Panc1 (cell line): Measurements from ENCODE around the gene USF1. TPM values are rescaled to one million over a fixed set of nuclear protein-coding genes. Genes with fewer than 3 reads are reported as not detected.

Experiments used
- ATAC-seq: fragments of 200-7000 bp; cut with Tn5 transposase; 2 replicates; pipeline ENCODE4 v1.9.1; 2020; ENCODE audit warnings: mild to moderate bottlenecking, moderate library complexity
- Bru-seq: library from RNA; stranded (reverse); fragments of 400-500 nt; gene quantifications from one replicate; lab custom pipeline; 2021; lab: Mats Ljungman, UMichigan
- BruChase-seq, 2 experiments: library from RNA; stranded (reverse); fragments of 400-500 nt; gene quantifications; one replicate each; lab custom pipeline; 2021; lab: Mats Ljungman, UMichigan
- BruUV-seq: library from RNA; stranded (reverse); fragments of 400-500 nt; replicated peaks from 2 replicates; lab custom pipeline; 2021; lab: Mats Ljungman, UMichigan
- CTCF ChIA-PET: fragments of 300-600 bp; sonication (Branson Sonifier 250); formaldehyde crosslinking; loops from one replicate; lab custom pipeline; 2022; ENCODE audit warnings: antibody characterized with exemption; lab: Charles Lee
- POLR2A ChIA-PET: fragments of 300-600 bp; sonication (Branson Sonifier 250); formaldehyde crosslinking; loops from one replicate; lab custom pipeline; 2022; ENCODE audit warnings: antibody characterized with exemption; lab: Charles Lee
- DNase-seq: peaks from one replicate; pipeline ENCODE4 v3.0.0-alpha.2; 2010; ENCODE audit warnings: low read depth, low spot score
- H3K27ac ChIP-seq: 2 replicates; pipeline ENCODE4 v1.5.1; 2011; ENCODE audit warnings: mild to moderate bottlenecking, low read length, inconsistent platforms
- H3K27me3 ChIP-seq: fragments of 200-500 bp; sonication (Bioruptor generic); 2 replicates; pipeline ENCODE4 v1.6.0; 2014; ENCODE audit warnings: low read length, inconsistent platforms; ENCODE audit not compliant: control insufficient read depth, insufficient read depth
- H3K36me3 ChIP-seq: fragments of 200-500 bp; sonication (Bioruptor generic); 2 replicates; pipeline ENCODE4 v1.5.1; 2014; ENCODE audit warnings: inconsistent platforms, mild to moderate bottlenecking, low read length, moderate library complexity; ENCODE audit not compliant: control insufficient read depth, insufficient read depth
- H3K4me1 ChIP-seq: 2 replicates; pipeline ENCODE4 v1.5.1; 2011; ENCODE audit warnings: inconsistent platforms, mild to moderate bottlenecking, low read length, moderate library complexity; ENCODE audit not compliant: control insufficient read depth, insufficient read depth
- H3K4me3 ChIP-seq, 2 experiments: 2 replicates each; pipeline ENCODE4 v1.5.1; 2011 to 2012; ENCODE audit warnings: low read depth in 2 of 2, low read length in 2 of 2, mild to moderate bottlenecking in 2 of 2, inconsistent platforms in 1 of 2, moderate library complexity in 1 of 2
- H3K9me3 ChIP-seq: fragments of 200-500 bp; sonication (Bioruptor generic); 2 replicates; pipeline ENCODE4 v1.5.1; 2014; ENCODE audit warnings: low read depth, mild to moderate bottlenecking, inconsistent platforms, low read length, moderate library complexity; ENCODE audit not compliant: control insufficient read depth, insufficient read depth
- POLR2AphosphoS5 ChIP-seq: IDR thresholded peaks from 2 replicates; pipeline ENCODE4 v1.6.1; 2012; ENCODE audit warnings: mild to moderate bottlenecking, low read depth, low read length, moderate library complexity
- SIN3A ChIP-seq: IDR thresholded peaks from 2 replicates; pipeline ENCODE4 v1.6.1; 2012; ENCODE audit warnings: low read depth, mild to moderate bottlenecking, low read length, moderate library complexity, borderline replicate concordance; ENCODE audit not compliant: insufficient read depth
- TCF7L2 ChIP-seq: IDR thresholded peaks from 2 replicates; pipeline ENCODE4 v1.6.1; 2011; ENCODE audit warnings: mild to moderate bottlenecking, low read depth, low read length, inconsistent platforms
- in situ Hi-C: cut with HindIII; loops from 2 replicates; pipeline ENCODE4 v1.10.0; 2016; ENCODE audit warnings: low sequenced_read_pairs, low pct_unique_long_range_greater_than_20kb
- intact Hi-C: fragments of 100-400 bp; cut with micrococcal nuclease; formaldehyde crosslinking; loops from one replicate; pipeline ENCODE4 v1.10.0; 2022; ENCODE audit not compliant: unreplicated experiment
- long read RNA-seq: library from polyadenylated mRNA; unstranded; transcript quantifications from one replicate; pipeline ENCODE4 v2.0.0, GENCODE V29; 2021; ENCODE audit not compliant: unreplicated experiment
- polyA plus RNA-seq: library from polyadenylated mRNA; unstranded; fragments of >200 nt; gene quantifications from one replicate; pipeline ENCODE4 v1.2.1, GENCODE V29; 2012; ENCODE audit warnings: missing spikeins; ENCODE audit not compliant: insufficient read length
- total RNA-seq: library from RNA; stranded (reverse); gene quantifications from one replicate; pipeline ENCODE4 v1.2.1, GENCODE V29; 2021; ENCODE audit not compliant: unreplicated experiment
- TF ChIP-seq, protein P1 (sequence below): fragments of 450-650 bp; IDR thresholded peaks from 2 replicates; pipeline ENCODE4 v1.5.1; 2017; ENCODE audit warnings: mild to moderate bottlenecking
- TF ChIP-seq, protein P2 (sequence below), 2 experiments: IDR thresholded peaks; 2 replicates each; pipeline ENCODE4 v1.6.1; 2011 to 2012; ENCODE audit warnings: low read depth in 2 of 2, control low read depth in 1 of 2, low read length in 1 of 2, mild to moderate bottlenecking in 1 of 2, moderate library complexity in 1 of 2; ENCODE audit not compliant: insufficient read depth in 1 of 2

Gene USF1, protein sequence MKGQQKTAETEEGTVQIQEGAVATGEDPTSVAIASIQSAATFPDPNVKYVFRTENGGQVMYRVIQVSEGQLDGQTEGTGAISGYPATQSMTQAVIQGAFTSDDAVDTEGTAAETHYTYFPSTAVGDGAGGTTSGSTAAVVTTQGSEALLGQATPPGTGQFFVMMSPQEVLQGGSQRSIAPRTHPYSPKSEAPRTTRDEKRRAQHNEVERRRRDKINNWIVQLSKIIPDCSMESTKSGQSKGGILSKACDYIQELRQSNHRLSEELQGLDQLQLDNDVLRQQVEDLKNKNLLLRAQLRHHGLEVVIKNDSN
- total RNA-seq = 57.7 TPM
- 46.2 TPM for polyA plus RNA-seq
- percentile 72 among the genes with signal in this experiment for Bru-seq, nascent RNA
- BruChase-seq, experiment 1, labeled RNA remaining after a 2-hour chase = percentile 84 among the genes with signal in this experiment
- percentile 88 among the genes with signal in this experiment for BruChase-seq, experiment 2, labeled RNA remaining after a 6-hour chase
- long read RNA-seq, transcript USF1-205 (11 exons, 1,092 nt) = minor isoform, 7 of 57 reads
- long read RNA-seq, transcript USF1-203 (11 exons, 1,807 nt) = major isoform, 17 of 57 reads
- long read RNA-seq, partial matches to known transcripts = 10 of 57 reads
- long read RNA-seq, other reads (novel, unspliced or antisense) = 21 of 57 reads

DNA sequence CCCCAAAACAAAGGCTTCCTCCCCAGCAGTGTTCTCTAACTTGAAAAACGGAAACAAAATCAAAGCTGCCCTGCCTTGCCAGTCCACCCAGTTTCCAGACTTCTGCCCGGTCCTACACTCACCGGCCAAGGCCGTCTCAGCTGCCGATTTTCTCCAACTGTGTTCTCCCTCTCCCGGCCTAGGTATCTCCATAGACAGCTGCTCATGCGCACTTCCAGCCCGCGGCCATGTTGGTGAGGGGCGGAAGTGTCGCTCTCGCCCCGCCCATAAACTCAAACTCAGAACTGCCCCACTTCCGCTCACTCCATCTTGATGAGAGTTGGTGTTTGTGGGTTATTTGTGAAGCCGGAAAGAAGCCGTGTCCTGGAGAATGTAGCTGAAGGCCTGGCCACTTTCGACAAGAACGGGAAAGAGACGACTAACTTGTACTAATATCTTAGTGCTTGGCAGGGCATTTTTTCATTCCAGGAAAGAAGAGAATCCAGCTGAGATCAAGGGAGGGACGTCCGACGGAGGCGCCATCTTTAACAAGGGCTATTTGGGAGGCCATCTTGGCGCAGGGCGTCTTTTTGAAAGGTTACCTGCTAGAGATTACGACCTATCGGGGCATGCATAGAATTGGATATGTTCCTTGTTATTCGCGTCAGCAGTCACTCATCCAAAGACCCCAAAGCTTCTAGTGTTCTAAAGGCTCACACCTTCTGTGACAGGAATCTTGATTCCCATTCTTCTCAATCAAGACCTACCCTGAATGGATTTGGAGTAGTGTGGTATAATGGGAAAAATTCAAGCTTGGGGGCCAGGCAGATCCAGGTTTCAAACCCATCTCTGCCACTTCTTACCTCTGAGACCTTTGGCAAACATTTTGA is at the start of gene USF1:
Gene USF1, minus strand, starts transcription at position 242 of the 869 bp plus-strand sequence. CDS start 2,702 bp downstream, outside the sequence.
- ChIA-PET POLR2A (interaction anchor here (0.7 to 0.9 kb wide), 2 partner anchors 39 to 50 kb away, joined by 3 read pairs; no protein-coding TSS in a partner anchor), CTCF (interaction anchor here (1.4 kb wide), 1 partner anchor 52 kb away, joined by 3 read pairs; no protein-coding TSS in a partner anchor)
- intact Hi-C loops (no loop called here), in situ Hi-C loops (no loop called here)
- Histone ChIP-seq H3K27ac (peak within 1 kb of the TSS; percentile 99), H3K36me3 (peaks cover 3% of the 10 kb centered on the region), H3K9me3 (peaks cover 17% of the 10 kb centered on the region; the same call in 1 of the 2 replicates), H3K4me3 (peak within 1 kb of the TSS; percentile 69 to 93), H3K27me3 (no peaks in the 10 kb centered on the region), H3K4me1 (peaks cover 13% of the 10 kb centered on the region)
- ATAC-seq (peak; percentile 97), DNase-seq (peak; percentile 91)
- TSS peak; percentile 98 for BruUV-seq
- TF ChIP-seq TCF7L2 (peak; percentile 92), SIN3A (0 out of 2 replicates have a peak, but pooled peaks have one; percentile 42)
- TF ChIP-seq, protein P1, sequence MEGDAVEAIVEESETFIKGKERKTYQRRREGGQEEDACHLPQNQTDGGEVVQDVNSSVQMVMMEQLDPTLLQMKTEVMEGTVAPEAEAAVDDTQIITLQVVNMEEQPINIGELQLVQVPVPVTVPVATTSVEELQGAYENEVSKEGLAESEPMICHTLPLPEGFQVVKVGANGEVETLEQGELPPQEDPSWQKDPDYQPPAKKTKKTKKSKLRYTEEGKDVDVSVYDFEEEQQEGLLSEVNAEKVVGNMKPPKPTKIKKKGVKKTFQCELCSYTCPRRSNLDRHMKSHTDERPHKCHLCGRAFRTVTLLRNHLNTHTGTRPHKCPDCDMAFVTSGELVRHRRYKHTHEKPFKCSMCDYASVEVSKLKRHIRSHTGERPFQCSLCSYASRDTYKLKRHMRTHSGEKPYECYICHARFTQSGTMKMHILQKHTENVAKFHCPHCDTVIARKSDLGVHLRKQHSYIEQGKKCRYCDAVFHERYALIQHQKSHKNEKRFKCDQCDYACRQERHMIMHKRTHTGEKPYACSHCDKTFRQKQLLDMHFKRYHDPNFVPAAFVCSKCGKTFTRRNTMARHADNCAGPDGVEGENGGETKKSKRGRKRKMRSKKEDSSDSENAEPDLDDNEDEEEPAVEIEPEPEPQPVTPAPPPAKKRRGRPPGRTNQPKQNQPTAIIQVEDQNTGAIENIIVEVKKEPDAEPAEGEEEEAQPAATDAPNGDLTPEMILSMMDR = no peak

DNA sequence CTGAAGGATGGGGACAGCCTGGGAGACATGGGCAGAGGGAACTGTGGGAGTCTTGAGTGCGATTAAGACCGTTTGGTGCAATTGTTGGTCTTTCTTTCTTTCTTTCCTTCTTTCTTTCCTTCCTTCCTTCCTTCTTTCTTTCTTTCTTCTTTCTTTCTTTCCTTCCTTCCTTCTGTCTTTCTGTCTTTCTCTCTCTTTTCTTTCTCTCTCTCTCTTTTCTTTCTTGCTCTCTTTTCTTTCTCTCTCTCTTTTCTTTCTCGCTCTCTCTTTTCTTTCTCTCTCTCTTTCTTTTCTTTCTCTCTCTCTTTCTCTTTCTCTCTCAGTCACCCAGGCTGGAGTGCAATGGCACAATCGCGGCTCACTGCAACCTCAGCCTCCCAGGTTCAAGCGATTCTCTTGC is 49.5 kb upstream of the USF1 start:
- CTCF ChIA-PET = no interaction called here
- Histone ChIP-seq H3K27me3 (no peaks in the 10 kb centered on the region), H3K27ac (no peak overlapping the region), H3K4me3 (no peak overlapping the region), H3K4me1 (0 out of 2 replicates have a peak, but pooled peaks cover 6% of the 10 kb centered on the region), H3K36me3 (peaks cover 3% of the 10 kb centered on the region; the same call in 1 of the 2 replicates), H3K9me3 (no peaks in the 10 kb centered on the region)
- in situ Hi-C loops = no loop called here
- TF ChIP-seq TCF7L2 = no peak
- no TSS peak for BruUV-seq
- POLR2A ChIA-PET = interaction anchor here (0.5 kb wide), 1 partner anchor 59 kb away, joined by 8 read pairs; no protein-coding TSS in a partner anchor
- ATAC-seq (no peak), DNase-seq (no peak)
- intact Hi-C loops = loop anchor here (5.0 kb wide), 1 partner anchor 53 kb away; no protein-coding TSS in a partner anchor

DNA sequence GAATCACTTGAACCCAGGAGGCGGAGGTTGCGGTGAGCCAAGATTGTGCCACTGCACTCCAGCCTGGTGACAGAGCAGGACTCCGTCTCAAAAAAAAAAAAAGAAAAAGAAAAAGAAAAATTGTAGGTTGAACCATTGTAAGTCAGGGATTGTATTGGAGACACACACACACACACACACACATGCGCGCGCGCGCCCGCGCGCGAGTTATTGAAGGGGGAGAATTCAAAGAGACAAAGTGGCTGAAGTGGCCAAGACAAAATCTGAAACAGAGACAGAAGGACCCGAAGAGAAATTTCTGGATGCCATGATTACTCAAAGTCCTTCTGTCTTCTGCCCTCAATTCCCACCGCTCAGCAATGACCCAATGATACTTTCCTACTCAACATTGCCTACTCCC is 48.7 kb upstream of the USF1 start:
- 0 out of 2 replicates have a peak, but pooled peaks cover 6% of the 10 kb centered on the region for H3K4me1 ChIP-seq
- BruUV-seq = no TSS peak

More for the DNA sequence above, 48.7 kb upstream of the USF1 start:
- Histone ChIP-seq H3K27me3 (no peaks in the 10 kb centered on the region), H3K36me3 (no peaks in the 10 kb centered on the region), H3K27ac (no peak overlapping the region), H3K9me3 (no peaks in the 10 kb centered on the region), H3K4me3 (no peak overlapping the region)
- ATAC-seq (no peak), DNase-seq (no peak)
- intact Hi-C loops = no loop called here
- in situ Hi-C loops = no loop called here
- ChIA-PET CTCF (no interaction called here), POLR2A (no interaction called here)
- TF ChIP-seq, protein P1 = no peak
- TF ChIP-seq POLR2AphosphoS5 (no peak), TCF7L2 (no peak), SIN3A (no peak)
- TF ChIP-seq, protein P2, sequence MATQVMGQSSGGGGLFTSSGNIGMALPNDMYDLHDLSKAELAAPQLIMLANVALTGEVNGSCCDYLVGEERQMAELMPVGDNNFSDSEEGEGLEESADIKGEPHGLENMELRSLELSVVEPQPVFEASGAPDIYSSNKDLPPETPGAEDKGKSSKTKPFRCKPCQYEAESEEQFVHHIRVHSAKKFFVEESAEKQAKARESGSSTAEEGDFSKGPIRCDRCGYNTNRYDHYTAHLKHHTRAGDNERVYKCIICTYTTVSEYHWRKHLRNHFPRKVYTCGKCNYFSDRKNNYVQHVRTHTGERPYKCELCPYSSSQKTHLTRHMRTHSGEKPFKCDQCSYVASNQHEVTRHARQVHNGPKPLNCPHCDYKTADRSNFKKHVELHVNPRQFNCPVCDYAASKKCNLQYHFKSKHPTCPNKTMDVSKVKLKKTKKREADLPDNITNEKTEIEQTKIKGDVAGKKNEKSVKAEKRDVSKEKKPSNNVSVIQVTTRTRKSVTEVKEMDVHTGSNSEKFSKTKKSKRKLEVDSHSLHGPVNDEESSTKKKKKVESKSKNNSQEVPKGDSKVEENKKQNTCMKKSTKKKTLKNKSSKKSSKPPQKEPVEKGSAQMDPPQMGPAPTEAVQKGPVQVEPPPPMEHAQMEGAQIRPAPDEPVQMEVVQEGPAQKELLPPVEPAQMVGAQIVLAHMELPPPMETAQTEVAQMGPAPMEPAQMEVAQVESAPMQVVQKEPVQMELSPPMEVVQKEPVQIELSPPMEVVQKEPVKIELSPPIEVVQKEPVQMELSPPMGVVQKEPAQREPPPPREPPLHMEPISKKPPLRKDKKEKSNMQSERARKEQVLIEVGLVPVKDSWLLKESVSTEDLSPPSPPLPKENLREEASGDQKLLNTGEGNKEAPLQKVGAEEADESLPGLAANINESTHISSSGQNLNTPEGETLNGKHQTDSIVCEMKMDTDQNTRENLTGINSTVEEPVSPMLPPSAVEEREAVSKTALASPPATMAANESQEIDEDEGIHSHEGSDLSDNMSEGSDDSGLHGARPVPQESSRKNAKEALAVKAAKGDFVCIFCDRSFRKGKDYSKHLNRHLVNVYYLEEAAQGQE (IDR thresholded peaks at IDR 0.05; ENCODE audit: insufficient read depth in 1 of 2, low read depth in 2 of 2, low read length in 1 of 2) = no peak
